ENCODE results near the gene DMAC2L. TPM values are rescaled to one million over a fixed set of nuclear protein-coding genes. Genes with fewer than 3 reads are reported as not detected.

DMAC2L gene
- total RNA-seq, 1 donor from 2014 or later: 10.8 TPM

GRCh38 chr14:50331596-50331995 lies 19.5 kb downstream of the DMAC2L start:
- no peak for TF ChIP-seq CTCF (IDR thresholded peaks at IDR 0.05; ENCODE audit: insufficient read depth, low read length, severe bottlenecking)
- H3K36me3 ChIP-seq (ENCODE audit: control insufficient read depth, insufficient read depth, low read length): peaks cover 1% of the 10 kb centered on the region
- no peak overlapping the region for H3K4me3 ChIP-seq (ENCODE audit: low read depth, low read length)
- FAIRE-seq (no peak), DNase-seq (ENCODE audit: low read depth) (no peak)
- H3K27me3 ChIP-seq (ENCODE audit: control insufficient read depth, insufficient read depth, low read length): no peaks in the 10 kb centered on the region

GRCh38 chr14:50333014-50333509 lies 20.9 kb downstream of the DMAC2L start:
- FAIRE-seq: no peak
- no peak overlapping the region for H3K4me3 ChIP-seq (ENCODE audit: low read depth, low read length)
- H3K27me3 ChIP-seq (ENCODE audit: control insufficient read depth, insufficient read depth, low read length): no peaks in the 10 kb centered on the region
- DNase-seq (ENCODE audit: low read depth): peak; percentile 95
- no peak for TF ChIP-seq CTCF (IDR thresholded peaks at IDR 0.05; ENCODE audit: insufficient read depth, low read length, severe bottlenecking)
- peaks cover 1% of the 10 kb centered on the region for H3K36me3 ChIP-seq (ENCODE audit: control insufficient read depth, insufficient read depth, low read length)

GRCh38 chr14:50334211-50334610 lies 22.1 kb downstream of the DMAC2L start:
- H3K36me3 ChIP-seq (ENCODE audit: control insufficient read depth, insufficient read depth, low read length): peaks cover 1% of the 10 kb centered on the region
- DNase-seq (ENCODE audit: low read depth) (no peak), FAIRE-seq (no peak)
- H3K27me3 ChIP-seq (ENCODE audit: control insufficient read depth, insufficient read depth, low read length): no peaks in the 10 kb centered on the region
- no peak overlapping the region for H3K4me3 ChIP-seq (ENCODE audit: low read depth, low read length)
- TF ChIP-seq CTCF (IDR thresholded peaks at IDR 0.05; ENCODE audit: insufficient read depth, low read length, severe bottlenecking): no peak

GRCh38 chr14:50335389-50335788 lies 23.3 kb downstream of the DMAC2L start:
- Histone ChIP-seq H3K36me3 (ENCODE audit: control insufficient read depth, insufficient read depth, low read length) (peaks cover 1% of the 10 kb centered on the region), H3K4me3 (ENCODE audit: low read depth, low read length) (no peak overlapping the region), H3K27me3 (ENCODE audit: control insufficient read depth, insufficient read depth, low read length) (no peaks in the 10 kb centered on the region)
- FAIRE-seq (no peak), DNase-seq (ENCODE audit: low read depth) (no peak)
- no peak for TF ChIP-seq CTCF (IDR thresholded peaks at IDR 0.05; ENCODE audit: insufficient read depth, low read length, severe bottlenecking)

- TF ChIP-seq CTCF (IDR thresholded peaks at IDR 0.05; ENCODE audit: insufficient read depth, low read length, severe bottlenecking): no peak
- no peak overlapping the region for H3K4me3 ChIP-seq (ENCODE audit: low read depth, low read length)
- H3K27me3 ChIP-seq (ENCODE audit: control insufficient read depth, insufficient read depth, low read length): no peaks in the 10 kb centered on the region
- FAIRE-seq (no peak), DNase-seq (ENCODE audit: low read depth) (no peak)
- no peaks in the 10 kb centered on the region for H3K36me3 ChIP-seq (ENCODE audit: control insufficient read depth, insufficient read depth, low read length)
Observed at GRCh38 chr14:50335989-50336824, 24.1 kb downstream of the DMAC2L start.

Data from bronchial epithelial cell (primary cell).